ENCODE data around the gene KCNK7. TPM values are rescaled to one million over a fixed set of nuclear protein-coding genes. Genes with fewer than 3 reads are reported as not detected.

Gene KCNK7
- total RNA-seq, 4 donors from 2014 or later = 32.6 to 183 (median 144) TPM

DNA sequence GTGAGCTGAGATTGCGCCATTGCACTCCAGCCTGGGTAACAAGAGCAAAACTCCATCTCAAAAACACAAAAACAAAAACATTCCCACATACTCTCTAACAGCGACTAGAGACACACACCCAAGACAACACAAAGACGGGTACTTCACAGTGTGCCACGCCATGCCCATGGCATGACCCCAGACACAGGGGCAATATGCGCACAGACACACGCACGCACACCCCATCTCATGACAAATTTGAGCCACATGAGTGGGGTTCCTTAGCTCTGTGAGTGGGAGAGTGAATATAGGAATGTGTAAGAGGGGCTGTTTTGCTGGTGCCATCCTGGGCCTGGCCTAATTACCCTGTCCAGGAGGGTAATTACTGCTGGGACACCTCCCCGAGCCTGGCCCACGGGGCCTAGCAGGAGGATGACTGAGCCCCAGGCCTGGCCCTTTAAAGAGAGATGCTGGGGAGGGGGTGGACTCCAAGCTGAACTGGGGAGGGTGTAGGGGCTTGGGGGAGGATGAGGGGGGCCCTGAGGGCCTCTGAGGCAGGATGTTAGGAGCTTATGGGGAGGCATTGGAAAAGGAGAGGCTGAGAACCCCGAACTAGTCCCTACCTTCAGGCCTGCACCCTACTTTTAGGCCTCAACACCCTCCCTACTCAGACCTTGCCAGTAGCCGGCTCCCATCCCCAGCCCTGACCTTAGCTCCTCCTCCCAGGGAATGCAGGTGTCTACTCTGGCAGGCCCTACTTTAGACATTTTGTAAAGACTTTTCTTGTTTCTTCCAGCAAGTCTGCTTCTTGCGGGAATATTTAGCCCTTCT, 38.9 kb downstream of the KCNK7 start:
- Histone ChIP-seq H3K36me3 (peaks cover 3% of the 10 kb centered on the region), H3K4me3 (peak overlapping the region; percentile 76), H3K27ac (peak overlapping the region; percentile 87), H3K9me3 (no peaks in the 10 kb centered on the region), H3K27me3 (no peaks in the 10 kb centered on the region), H3K4me1 (peaks cover 87% of the 10 kb centered on the region)
- 70% methylated on average over 10 of the region's 12 CpGs for WGBS
- DNase-seq (ENCODE audit: low spot score in 2 of 2) = no peak
- TF ChIP-seq, protein P1, sequence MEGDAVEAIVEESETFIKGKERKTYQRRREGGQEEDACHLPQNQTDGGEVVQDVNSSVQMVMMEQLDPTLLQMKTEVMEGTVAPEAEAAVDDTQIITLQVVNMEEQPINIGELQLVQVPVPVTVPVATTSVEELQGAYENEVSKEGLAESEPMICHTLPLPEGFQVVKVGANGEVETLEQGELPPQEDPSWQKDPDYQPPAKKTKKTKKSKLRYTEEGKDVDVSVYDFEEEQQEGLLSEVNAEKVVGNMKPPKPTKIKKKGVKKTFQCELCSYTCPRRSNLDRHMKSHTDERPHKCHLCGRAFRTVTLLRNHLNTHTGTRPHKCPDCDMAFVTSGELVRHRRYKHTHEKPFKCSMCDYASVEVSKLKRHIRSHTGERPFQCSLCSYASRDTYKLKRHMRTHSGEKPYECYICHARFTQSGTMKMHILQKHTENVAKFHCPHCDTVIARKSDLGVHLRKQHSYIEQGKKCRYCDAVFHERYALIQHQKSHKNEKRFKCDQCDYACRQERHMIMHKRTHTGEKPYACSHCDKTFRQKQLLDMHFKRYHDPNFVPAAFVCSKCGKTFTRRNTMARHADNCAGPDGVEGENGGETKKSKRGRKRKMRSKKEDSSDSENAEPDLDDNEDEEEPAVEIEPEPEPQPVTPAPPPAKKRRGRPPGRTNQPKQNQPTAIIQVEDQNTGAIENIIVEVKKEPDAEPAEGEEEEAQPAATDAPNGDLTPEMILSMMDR (IDR thresholded peaks at IDR 0.05) = no peak
- no peak for TF ChIP-seq EP300 (IDR thresholded peaks at IDR 0.05)

DNA sequence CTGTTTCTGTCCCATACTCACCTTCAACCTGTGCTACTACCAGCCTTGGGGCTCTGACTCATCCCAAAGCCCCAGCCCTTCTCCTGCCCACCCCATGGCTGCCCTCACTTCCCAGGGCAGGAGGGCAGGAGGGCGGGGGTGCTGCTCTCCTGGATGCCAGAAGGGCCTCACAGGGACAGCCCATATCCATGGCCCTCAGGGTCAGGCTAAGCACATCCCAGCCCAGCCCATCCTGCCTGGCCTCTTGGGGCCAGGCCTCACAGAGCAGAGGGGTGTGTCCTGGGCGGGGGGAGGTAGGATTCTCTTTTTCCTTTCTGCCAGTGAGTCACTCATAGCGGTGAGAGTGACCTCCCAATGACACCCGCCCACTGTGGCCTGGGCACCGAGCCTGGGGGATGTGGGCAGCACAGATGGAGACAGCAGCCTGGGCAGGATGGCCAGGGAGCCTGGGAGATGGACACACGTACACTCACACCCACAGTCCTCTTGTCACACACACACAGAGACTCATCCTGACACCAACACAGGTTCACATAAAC, 39.8 kb downstream of the KCNK7 start:
- TF ChIP-seq, protein P1 (IDR thresholded peaks at IDR 0.05) = no peak
- TF ChIP-seq POLR2A (IDR thresholded peaks at IDR 0.05) = no peak
- no peak for TF ChIP-seq POLR2AphosphoS5 (IDR thresholded peaks at IDR 0.05)
- TF ChIP-seq EP300 (IDR thresholded peaks at IDR 0.05) = no peak
- Histone ChIP-seq H3K4me1 (peaks cover 90% of the 10 kb centered on the region), H3K9me3 (no peaks in the 10 kb centered on the region), H3K27ac (no peak overlapping the region), H3K27me3 (no peaks in the 10 kb centered on the region), H3K4me3 (no peak overlapping the region), H3K36me3 (peaks cover 8% of the 10 kb centered on the region)
- 41% methylated on average over 3 of the region's 6 CpGs for WGBS
- peak in 1 of 2 donors; percentile 86 for DNase-seq (ENCODE audit: low spot score in 2 of 2)

DNA sequence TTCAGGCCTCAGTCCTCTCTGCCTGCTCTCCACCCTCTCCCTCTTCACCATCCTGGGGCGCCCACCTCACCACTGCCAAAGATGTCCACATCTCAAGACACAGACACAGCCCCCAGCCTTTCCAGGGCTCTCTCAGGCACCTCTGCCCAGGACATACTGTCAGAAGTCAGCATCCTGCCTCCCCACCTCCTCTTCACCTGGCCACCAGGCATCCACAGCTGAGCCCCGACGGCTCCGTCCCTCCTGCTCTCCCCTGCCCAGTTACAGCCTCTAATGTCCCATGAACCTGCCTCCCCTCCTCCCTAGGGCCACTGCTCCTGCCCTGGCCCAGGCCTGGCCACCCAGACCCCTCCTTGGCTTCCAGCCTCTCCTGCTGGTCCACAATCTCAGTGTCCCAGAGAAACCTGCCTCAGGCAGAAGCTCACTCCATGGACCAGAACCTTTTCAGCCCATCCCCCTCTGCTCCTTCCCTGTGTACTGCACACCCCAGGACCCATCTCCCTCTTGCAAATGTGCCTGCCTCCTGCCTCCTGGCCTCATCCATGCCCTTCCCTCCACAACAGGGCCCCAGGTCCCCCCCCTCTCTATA, 40.7 kb downstream of the KCNK7 start:
- Histone ChIP-seq H3K27me3 (no peaks in the 10 kb centered on the region), H3K4me1 (peaks cover 82% of the 10 kb centered on the region), H3K36me3 (peaks cover 8% of the 10 kb centered on the region), H3K9me3 (no peaks in the 10 kb centered on the region), H3K4me3 (no peak overlapping the region), H3K27ac (no peak overlapping the region)
- WGBS = 76% methylated on average over 4 of the region's 4 CpGs
- no peak for TF ChIP-seq POLR2A (IDR thresholded peaks at IDR 0.05)
- TF ChIP-seq POLR2AphosphoS5 (IDR thresholded peaks at IDR 0.05) = no peak
- TF ChIP-seq, protein P1 (IDR thresholded peaks at IDR 0.05) = no peak
- TF ChIP-seq EP300 (IDR thresholded peaks at IDR 0.05) = no peak
- no peak for DNase-seq (ENCODE audit: low spot score in 2 of 2)

DNA sequence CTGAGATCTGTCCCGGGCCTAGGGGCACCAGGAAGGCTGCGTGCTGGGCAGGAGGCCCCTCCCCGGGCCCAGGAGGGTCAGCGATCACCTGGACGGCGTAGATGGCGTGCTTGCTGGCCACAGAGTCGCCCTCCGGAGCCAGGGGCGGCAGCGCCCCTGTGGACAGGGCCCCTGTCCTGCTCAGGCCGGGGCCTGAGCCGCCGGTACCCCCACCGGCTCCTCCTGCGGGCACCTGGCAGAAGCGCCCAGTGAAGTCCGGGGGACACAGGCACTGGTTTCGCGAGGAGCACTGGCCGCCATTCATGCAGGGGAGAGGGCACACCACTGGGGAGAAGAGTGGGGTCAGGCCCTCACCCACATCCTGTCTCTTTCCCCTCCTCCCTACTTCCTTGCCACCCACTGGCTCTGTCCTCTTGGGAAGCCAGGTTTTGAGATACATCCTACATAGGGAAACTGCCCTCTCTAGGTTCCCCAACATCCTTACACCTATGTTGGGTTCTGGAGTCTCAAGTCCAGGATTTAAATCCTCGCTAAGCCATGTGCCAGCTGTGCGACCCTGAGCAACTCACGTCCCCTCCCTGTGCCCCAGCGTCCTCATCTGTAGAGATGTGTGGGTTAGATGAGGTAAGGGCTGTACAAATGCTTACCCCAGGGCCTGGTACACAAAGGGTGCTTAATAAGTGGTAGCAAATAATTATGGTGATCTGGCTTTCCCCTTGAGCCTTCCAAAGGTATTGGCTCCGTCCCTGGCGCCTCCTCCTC, 41.4 kb downstream of the KCNK7 start:
- H3K36me3 ChIP-seq = peaks cover 8% of the 10 kb centered on the region
- no peak overlapping the region for H3K27ac ChIP-seq
- H3K27me3 ChIP-seq = no peaks in the 10 kb centered on the region
- DNase-seq (ENCODE audit: low spot score in 2 of 2) = no peak
- 76% methylated on average over 10 of the region's 27 CpGs for WGBS
- TF ChIP-seq, protein P1 (IDR thresholded peaks at IDR 0.05) = no peak
- TF ChIP-seq POLR2AphosphoS5 (IDR thresholded peaks at IDR 0.05) (no peak), EP300 (IDR thresholded peaks at IDR 0.05) (no peak), POLR2A (IDR thresholded peaks at IDR 0.05) (no peak)
- no peak overlapping the region for H3K4me3 ChIP-seq
- H3K9me3 ChIP-seq = no peaks in the 10 kb centered on the region
- peaks cover 75% of the 10 kb centered on the region for H3K4me1 ChIP-seq
